ENCODE data around the gene JAKMIP1.

The JAKMIP1 gene

DNA sequence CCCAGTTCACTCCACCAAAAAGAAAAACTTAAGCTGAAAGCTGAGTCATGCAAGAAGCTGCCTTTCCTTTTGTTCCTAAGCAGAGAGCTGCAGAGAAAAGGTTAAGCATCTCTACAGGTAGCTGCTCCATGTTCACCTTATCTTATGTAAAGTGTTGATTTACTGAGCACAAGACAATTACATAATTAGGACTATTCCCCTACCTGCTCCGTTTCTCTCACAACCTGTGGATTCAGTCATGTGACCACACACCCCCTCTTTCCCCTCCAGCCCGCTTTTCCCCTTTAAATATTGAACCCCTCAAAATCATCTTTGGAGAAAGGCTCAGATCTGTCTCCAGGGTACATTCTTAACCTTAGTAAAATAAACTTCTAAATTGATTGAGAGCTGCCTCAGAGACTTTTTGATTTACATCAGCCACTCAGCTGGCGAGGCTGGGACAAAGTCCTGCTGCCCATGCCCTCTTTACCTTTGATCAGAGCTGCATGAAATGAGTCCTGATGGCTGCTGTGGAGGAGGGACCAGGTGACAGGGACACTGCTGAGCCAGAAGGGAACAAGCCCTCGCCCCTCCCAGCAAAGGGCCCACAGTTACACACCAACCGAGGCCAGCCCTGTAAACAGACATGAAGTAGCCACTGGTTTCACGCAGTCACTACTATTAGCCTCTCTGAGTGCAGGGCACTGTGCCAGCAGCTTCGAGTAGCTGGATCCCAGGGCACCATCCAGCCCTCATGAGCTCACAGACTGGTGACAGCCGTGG lies 128.2 kb downstream of the JAKMIP1 start:
- TF ChIP-seq, protein P1, sequence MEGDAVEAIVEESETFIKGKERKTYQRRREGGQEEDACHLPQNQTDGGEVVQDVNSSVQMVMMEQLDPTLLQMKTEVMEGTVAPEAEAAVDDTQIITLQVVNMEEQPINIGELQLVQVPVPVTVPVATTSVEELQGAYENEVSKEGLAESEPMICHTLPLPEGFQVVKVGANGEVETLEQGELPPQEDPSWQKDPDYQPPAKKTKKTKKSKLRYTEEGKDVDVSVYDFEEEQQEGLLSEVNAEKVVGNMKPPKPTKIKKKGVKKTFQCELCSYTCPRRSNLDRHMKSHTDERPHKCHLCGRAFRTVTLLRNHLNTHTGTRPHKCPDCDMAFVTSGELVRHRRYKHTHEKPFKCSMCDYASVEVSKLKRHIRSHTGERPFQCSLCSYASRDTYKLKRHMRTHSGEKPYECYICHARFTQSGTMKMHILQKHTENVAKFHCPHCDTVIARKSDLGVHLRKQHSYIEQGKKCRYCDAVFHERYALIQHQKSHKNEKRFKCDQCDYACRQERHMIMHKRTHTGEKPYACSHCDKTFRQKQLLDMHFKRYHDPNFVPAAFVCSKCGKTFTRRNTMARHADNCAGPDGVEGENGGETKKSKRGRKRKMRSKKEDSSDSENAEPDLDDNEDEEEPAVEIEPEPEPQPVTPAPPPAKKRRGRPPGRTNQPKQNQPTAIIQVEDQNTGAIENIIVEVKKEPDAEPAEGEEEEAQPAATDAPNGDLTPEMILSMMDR (IDR thresholded peaks at IDR 0.05; ENCODE audit: low read depth, low read length, missing control alignments) = no peak
- Histone ChIP-seq H3K27me3 (replicated peaks) (no peaks in the 10 kb centered on the region), H3K4me3 (ENCODE audit: low read depth, low read length) (no peak overlapping the region), H3K36me3 (replicated peaks) (no peaks in the 10 kb centered on the region), H3K27ac (no peak overlapping the region)
- no peak for DNase-seq
- in situ Hi-C loops (cut with HindIII; ENCODE audit: low pct_ligation_motif_present, low sequenced_read_pairs) = no loop called here

- no peak overlapping the region for H3K27ac ChIP-seq
- TF ChIP-seq, protein P1 (IDR thresholded peaks at IDR 0.05; ENCODE audit: low read depth, low read length, missing control alignments) = no peak
- H3K27me3 ChIP-seq (replicated peaks) = no peaks in the 10 kb centered on the region
- H3K36me3 ChIP-seq (replicated peaks) = no peaks in the 10 kb centered on the region
- no peak overlapping the region for H3K4me3 ChIP-seq (ENCODE audit: low read depth, low read length)
- in situ Hi-C loops (cut with HindIII; ENCODE audit: low pct_ligation_motif_present, low sequenced_read_pairs) = no loop called here
- no peak for DNase-seq
These were observed 129.0 kb downstream of the JAKMIP1 start for GRCh38 chr4:6071191-6071958.

DNA sequence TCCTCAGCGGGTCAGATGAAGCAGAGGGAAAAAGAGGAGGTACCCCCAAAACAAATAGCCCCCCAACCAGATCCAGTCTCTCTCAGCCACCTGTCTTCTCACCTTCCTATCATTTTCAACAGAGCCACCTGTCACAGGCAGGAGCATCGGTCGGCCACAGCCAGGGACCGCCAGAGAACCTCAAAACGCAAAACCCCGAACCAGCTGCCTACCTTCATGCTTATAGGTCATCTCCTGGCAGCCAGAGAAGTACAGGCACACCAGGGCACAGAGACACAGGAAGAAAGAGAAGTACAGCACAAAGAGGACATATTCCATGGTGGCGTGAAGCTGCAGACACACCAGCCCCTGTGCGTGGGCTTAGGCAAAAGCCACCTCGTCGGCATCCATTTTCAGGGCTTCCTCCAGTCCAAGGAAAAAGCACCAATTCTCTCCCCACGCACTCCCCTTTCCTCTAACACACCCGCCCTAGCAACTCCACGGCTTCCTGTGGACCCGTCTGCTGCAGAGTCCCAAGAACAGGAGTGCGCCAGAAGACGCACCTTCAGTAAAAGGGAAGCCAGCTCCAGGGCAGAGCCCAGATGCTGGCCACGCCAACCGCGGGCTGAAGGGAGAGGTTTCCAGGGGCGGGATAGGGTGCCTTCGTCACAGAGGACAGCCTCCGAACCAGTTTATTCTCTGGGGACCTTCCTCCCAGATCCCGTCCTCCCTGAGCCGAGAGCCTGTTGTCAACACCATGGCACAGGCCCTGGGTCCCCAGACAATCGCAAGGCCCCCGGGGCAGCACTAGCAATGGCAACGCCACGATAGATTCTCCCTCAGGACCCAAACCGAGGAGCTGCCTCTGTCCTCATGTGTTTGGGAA lies 130.3 kb downstream of the JAKMIP1 start:
- DNase-seq = no peak
- TF ChIP-seq, protein P1 (IDR thresholded peaks at IDR 0.05; ENCODE audit: low read depth, low read length, missing control alignments) = no peak
- H3K36me3 ChIP-seq (replicated peaks) = no peaks in the 10 kb centered on the region
- in situ Hi-C loops (cut with HindIII; ENCODE audit: low pct_ligation_motif_present, low sequenced_read_pairs) = no loop called here
- no peak overlapping the region for H3K27ac ChIP-seq
- H3K4me3 ChIP-seq (ENCODE audit: low read depth, low read length) = no peak overlapping the region
- no peaks in the 10 kb centered on the region for H3K27me3 ChIP-seq (replicated peaks)

DNA sequence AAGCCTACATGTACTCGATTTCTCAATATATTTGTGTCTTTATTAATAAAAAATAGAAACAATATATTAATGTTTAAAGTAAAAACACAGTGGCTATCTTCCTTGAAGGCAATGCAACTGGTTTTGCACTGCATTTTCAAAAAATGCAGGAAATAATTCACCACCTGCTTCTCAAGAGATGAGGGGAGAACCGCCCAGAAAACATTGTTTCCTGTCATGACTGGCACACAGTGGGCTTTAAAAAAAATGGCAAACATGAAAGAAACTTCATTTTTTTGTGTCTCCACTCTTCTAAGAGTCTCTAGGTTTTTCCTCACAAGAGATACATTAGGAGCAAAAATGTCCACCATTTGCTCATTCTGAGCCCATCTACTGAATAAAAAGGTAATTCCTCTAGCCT lies 131.4 kb downstream of the JAKMIP1 start:
- no peak overlapping the region for H3K27ac ChIP-seq
- in situ Hi-C loops (cut with HindIII; ENCODE audit: low pct_ligation_motif_present, low sequenced_read_pairs) = no loop called here
- TF ChIP-seq, protein P1 (IDR thresholded peaks at IDR 0.05; ENCODE audit: low read depth, low read length, missing control alignments) = no peak
- DNase-seq = no peak
- no peaks in the 10 kb centered on the region for H3K27me3 ChIP-seq (replicated peaks)
- H3K36me3 ChIP-seq (replicated peaks) = no peaks in the 10 kb centered on the region
- H3K4me3 ChIP-seq (ENCODE audit: low read depth, low read length) = no peak overlapping the region

DNA sequence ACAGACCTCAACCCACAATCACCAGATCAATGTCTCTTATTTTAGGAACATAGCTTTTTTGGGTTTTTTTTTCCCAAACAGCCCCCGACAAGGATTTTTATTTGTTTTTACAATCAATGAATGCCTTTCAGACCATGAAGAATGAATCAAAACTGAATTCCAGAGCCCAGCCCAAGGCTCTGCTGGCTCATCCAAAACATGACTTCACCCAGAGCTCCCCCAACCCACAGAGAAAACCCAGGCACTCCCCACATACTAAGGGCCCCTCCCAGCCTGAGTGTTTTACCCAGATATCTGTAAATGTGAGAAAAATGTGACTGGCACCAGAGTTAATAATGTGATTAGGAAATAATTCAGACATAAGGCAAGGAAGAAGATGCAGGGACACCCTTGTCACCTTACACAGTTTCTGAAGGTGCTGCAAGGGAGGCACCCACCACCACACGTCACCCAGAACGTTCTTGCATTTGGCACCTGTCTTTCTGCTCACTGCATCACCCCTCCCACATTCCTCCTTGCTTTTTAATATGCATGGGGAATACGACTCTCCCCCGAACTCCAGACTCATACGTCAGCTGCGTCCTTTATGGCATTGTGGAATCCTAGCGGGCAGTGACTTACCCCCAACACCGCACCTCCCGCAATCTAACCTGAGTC lies 134.3 kb downstream of the JAKMIP1 start:
- Histone ChIP-seq H3K27me3 (replicated peaks) (no peaks in the 10 kb centered on the region), H3K36me3 (replicated peaks) (no peaks in the 10 kb centered on the region), H3K4me3 (ENCODE audit: low read depth, low read length) (no peak overlapping the region), H3K27ac (no peak overlapping the region)
- in situ Hi-C loops (cut with HindIII; ENCODE audit: low pct_ligation_motif_present, low sequenced_read_pairs) = no loop called here
- no peak for DNase-seq
- TF ChIP-seq, protein P1 (IDR thresholded peaks at IDR 0.05; ENCODE audit: low read depth, low read length, missing control alignments) = no peak

All from brain microvascular endothelial cell (primary cell).